Panc1 (cell line): ENCODE data around the gene CYP27B1. TPM values are rescaled to one million over a fixed set of nuclear protein-coding genes. Genes with fewer than 3 reads are reported as not detected.

ENCODE experiments used
- ATAC-seq: fragments of 200-7000 bp; cut with Tn5 transposase; 2 replicates; pipeline ENCODE4 v1.9.1; 2020; ENCODE audit warnings: mild to moderate bottlenecking, moderate library complexity
- BruUV-seq: library from RNA; stranded (reverse); fragments of 400-500 nt; replicated peaks from 2 replicates; lab custom pipeline; 2021; lab: Mats Ljungman, UMichigan
- CTCF ChIA-PET: fragments of 300-600 bp; sonication (Branson Sonifier 250); formaldehyde crosslinking; loops from one replicate; lab custom pipeline; 2022; ENCODE audit warnings: antibody characterized with exemption; lab: Charles Lee
- POLR2A ChIA-PET: fragments of 300-600 bp; sonication (Branson Sonifier 250); formaldehyde crosslinking; loops from one replicate; lab custom pipeline; 2022; ENCODE audit warnings: antibody characterized with exemption; lab: Charles Lee
- DNase-seq: peaks from one replicate; pipeline ENCODE4 v3.0.0-alpha.2; 2010; ENCODE audit warnings: low read depth, low spot score
- H3K27ac ChIP-seq: 2 replicates; pipeline ENCODE4 v1.5.1; 2011; ENCODE audit warnings: mild to moderate bottlenecking, low read length, inconsistent platforms
- H3K27me3 ChIP-seq: fragments of 200-500 bp; sonication (Bioruptor generic); 2 replicates; pipeline ENCODE4 v1.6.0; 2014; ENCODE audit warnings: low read length, inconsistent platforms; ENCODE audit not compliant: control insufficient read depth, insufficient read depth
- H3K36me3 ChIP-seq: fragments of 200-500 bp; sonication (Bioruptor generic); 2 replicates; pipeline ENCODE4 v1.5.1; 2014; ENCODE audit warnings: inconsistent platforms, mild to moderate bottlenecking, low read length, moderate library complexity; ENCODE audit not compliant: control insufficient read depth, insufficient read depth
- H3K4me1 ChIP-seq: 2 replicates; pipeline ENCODE4 v1.5.1; 2011; ENCODE audit warnings: inconsistent platforms, mild to moderate bottlenecking, low read length, moderate library complexity; ENCODE audit not compliant: control insufficient read depth, insufficient read depth
- H3K4me3 ChIP-seq, 2 experiments: 2 replicates each; pipeline ENCODE4 v1.5.1; 2011 to 2012; ENCODE audit warnings: low read depth in 2 of 2, low read length in 2 of 2, mild to moderate bottlenecking in 2 of 2, inconsistent platforms in 1 of 2, moderate library complexity in 1 of 2
- H3K9me3 ChIP-seq: fragments of 200-500 bp; sonication (Bioruptor generic); 2 replicates; pipeline ENCODE4 v1.5.1; 2014; ENCODE audit warnings: low read depth, mild to moderate bottlenecking, inconsistent platforms, low read length, moderate library complexity; ENCODE audit not compliant: control insufficient read depth, insufficient read depth
- POLR2AphosphoS5 ChIP-seq: IDR thresholded peaks from 2 replicates; pipeline ENCODE4 v1.6.1; 2012; ENCODE audit warnings: mild to moderate bottlenecking, low read depth, low read length, moderate library complexity
- SIN3A ChIP-seq: IDR thresholded peaks from 2 replicates; pipeline ENCODE4 v1.6.1; 2012; ENCODE audit warnings: low read depth, mild to moderate bottlenecking, low read length, moderate library complexity, borderline replicate concordance; ENCODE audit not compliant: insufficient read depth
- TCF7L2 ChIP-seq: IDR thresholded peaks from 2 replicates; pipeline ENCODE4 v1.6.1; 2011; ENCODE audit warnings: mild to moderate bottlenecking, low read depth, low read length, inconsistent platforms
- in situ Hi-C: cut with HindIII; loops from 2 replicates; pipeline ENCODE4 v1.10.0; 2016; ENCODE audit warnings: low sequenced_read_pairs, low pct_unique_long_range_greater_than_20kb
- intact Hi-C: fragments of 100-400 bp; cut with micrococcal nuclease; formaldehyde crosslinking; loops from one replicate; pipeline ENCODE4 v1.10.0; 2022; ENCODE audit not compliant: unreplicated experiment
- total RNA-seq: library from RNA; stranded (reverse); gene quantifications from one replicate; pipeline ENCODE4 v1.2.1, GENCODE V29; 2021; ENCODE audit not compliant: unreplicated experiment
- TF ChIP-seq, protein P1 (sequence below), 2 experiments: IDR thresholded peaks; 2 replicates each; pipeline ENCODE4 v1.6.1; 2011 to 2012; ENCODE audit warnings: low read depth in 2 of 2, control low read depth in 1 of 2, low read length in 1 of 2, mild to moderate bottlenecking in 1 of 2, moderate library complexity in 1 of 2; ENCODE audit not compliant: insufficient read depth in 1 of 2
- TF ChIP-seq, protein P2 (sequence below): fragments of 450-650 bp; IDR thresholded peaks from 2 replicates; pipeline ENCODE4 v1.5.1; 2017; ENCODE audit warnings: mild to moderate bottlenecking

Gene CYP27B1
- total RNA-seq, 1 experiment from 2014 or later = 4.0 TPM

DNA sequence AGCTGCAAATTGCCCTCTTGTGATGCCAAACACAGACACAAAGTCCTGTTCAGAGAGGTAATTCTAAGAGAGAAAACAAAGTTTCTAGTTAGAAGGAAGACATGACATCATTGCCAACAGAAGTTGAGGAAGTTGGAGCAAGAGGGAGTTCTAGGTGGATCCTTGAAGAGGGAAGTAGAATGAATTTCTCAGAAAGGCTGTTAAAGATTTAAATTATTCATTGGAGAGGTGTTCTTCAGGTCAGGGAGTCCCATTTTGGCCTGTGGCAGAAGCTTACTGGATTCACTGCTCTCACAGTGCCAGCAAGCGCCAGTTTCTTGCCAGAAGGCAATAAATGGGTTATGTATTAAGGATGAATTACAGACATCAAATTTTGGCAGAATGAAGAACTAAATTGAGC lies 31.1 kb upstream of the CYP27B1 start:
- ChIA-PET CTCF (interaction anchor here (0.6 kb wide), 1 partner anchor 62 kb away, joined by 3 read pairs; no protein-coding TSS in a partner anchor), POLR2A (no interaction called here)
- no peaks in the 10 kb centered on the region for H3K9me3 ChIP-seq
- no TSS peak for BruUV-seq
- no peak overlapping the region for H3K27ac ChIP-seq
- DNase-seq (no peak), ATAC-seq (no peak)
- TF ChIP-seq, protein P1, sequence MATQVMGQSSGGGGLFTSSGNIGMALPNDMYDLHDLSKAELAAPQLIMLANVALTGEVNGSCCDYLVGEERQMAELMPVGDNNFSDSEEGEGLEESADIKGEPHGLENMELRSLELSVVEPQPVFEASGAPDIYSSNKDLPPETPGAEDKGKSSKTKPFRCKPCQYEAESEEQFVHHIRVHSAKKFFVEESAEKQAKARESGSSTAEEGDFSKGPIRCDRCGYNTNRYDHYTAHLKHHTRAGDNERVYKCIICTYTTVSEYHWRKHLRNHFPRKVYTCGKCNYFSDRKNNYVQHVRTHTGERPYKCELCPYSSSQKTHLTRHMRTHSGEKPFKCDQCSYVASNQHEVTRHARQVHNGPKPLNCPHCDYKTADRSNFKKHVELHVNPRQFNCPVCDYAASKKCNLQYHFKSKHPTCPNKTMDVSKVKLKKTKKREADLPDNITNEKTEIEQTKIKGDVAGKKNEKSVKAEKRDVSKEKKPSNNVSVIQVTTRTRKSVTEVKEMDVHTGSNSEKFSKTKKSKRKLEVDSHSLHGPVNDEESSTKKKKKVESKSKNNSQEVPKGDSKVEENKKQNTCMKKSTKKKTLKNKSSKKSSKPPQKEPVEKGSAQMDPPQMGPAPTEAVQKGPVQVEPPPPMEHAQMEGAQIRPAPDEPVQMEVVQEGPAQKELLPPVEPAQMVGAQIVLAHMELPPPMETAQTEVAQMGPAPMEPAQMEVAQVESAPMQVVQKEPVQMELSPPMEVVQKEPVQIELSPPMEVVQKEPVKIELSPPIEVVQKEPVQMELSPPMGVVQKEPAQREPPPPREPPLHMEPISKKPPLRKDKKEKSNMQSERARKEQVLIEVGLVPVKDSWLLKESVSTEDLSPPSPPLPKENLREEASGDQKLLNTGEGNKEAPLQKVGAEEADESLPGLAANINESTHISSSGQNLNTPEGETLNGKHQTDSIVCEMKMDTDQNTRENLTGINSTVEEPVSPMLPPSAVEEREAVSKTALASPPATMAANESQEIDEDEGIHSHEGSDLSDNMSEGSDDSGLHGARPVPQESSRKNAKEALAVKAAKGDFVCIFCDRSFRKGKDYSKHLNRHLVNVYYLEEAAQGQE (IDR thresholded peaks at IDR 0.05; ENCODE audit: insufficient read depth in 1 of 2, low read depth in 2 of 2, low read length in 1 of 2) = no peak
- TF ChIP-seq, protein P2, sequence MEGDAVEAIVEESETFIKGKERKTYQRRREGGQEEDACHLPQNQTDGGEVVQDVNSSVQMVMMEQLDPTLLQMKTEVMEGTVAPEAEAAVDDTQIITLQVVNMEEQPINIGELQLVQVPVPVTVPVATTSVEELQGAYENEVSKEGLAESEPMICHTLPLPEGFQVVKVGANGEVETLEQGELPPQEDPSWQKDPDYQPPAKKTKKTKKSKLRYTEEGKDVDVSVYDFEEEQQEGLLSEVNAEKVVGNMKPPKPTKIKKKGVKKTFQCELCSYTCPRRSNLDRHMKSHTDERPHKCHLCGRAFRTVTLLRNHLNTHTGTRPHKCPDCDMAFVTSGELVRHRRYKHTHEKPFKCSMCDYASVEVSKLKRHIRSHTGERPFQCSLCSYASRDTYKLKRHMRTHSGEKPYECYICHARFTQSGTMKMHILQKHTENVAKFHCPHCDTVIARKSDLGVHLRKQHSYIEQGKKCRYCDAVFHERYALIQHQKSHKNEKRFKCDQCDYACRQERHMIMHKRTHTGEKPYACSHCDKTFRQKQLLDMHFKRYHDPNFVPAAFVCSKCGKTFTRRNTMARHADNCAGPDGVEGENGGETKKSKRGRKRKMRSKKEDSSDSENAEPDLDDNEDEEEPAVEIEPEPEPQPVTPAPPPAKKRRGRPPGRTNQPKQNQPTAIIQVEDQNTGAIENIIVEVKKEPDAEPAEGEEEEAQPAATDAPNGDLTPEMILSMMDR = no peak
- no peak for TF ChIP-seq TCF7L2
- no peak for TF ChIP-seq SIN3A
- TF ChIP-seq POLR2AphosphoS5 = no peak
- H3K36me3 ChIP-seq = peaks cover 3% of the 10 kb centered on the region
- H3K4me3 ChIP-seq = no peak overlapping the region
- no peaks in the 10 kb centered on the region for H3K27me3 ChIP-seq
- intact Hi-C loops (no loop called here), in situ Hi-C loops (no loop called here)
- no peaks in the 10 kb centered on the region for H3K4me1 ChIP-seq

DNA sequence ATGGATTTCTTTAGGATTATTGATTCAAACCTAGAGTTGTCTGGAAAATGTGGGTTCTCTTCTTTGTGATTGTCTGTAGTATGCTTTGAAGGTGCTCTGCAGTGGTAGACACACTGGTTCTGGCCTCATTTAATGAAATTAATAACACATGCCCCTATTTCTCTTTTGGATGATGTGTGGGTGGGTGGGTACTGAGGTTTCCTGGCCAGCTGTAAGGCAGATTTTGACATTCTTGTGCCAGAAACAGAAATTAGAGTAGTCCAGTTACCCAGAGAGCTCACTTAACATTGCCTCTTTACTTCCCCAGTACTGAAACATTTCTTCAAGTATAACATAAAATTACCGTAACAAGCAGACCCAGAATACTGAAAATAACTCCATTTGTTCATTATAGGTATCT lies 30.1 kb upstream of the CYP27B1 start:
- in situ Hi-C loops (no loop called here), intact Hi-C loops (no loop called here)
- no peak for DNase-seq
- no peak overlapping the region for H3K4me3 ChIP-seq
- no TSS peak for BruUV-seq
- no peak overlapping the region for H3K27ac ChIP-seq
- POLR2A ChIA-PET = no interaction called here
- no peak for ATAC-seq
- CTCF ChIA-PET = no interaction called here
- TF ChIP-seq, protein P2 = no peak
- TF ChIP-seq, protein P1 (IDR thresholded peaks at IDR 0.05; ENCODE audit: insufficient read depth in 1 of 2, low read depth in 2 of 2, low read length in 1 of 2) = no peak
- no peak for TF ChIP-seq SIN3A
- TF ChIP-seq POLR2AphosphoS5 = no peak
- no peak for TF ChIP-seq TCF7L2
- H3K36me3 ChIP-seq = peaks cover 3% of the 10 kb centered on the region
- H3K4me1 ChIP-seq = no peaks in the 10 kb centered on the region
- H3K9me3 ChIP-seq = no peaks in the 10 kb centered on the region
- H3K27me3 ChIP-seq = no peaks in the 10 kb centered on the region
